Colon (tissue), 2 donors: ENCODE data around the gene GRIN2C.
"Not testable (repeated sequence)": the region's sequence is repeated elsewhere in the genome, so short reads cannot be mapped to it uniquely, and the experiment has no call there.

ENCODE experiments used
- FAIRE-seq: peaks from 2 replicates; lab custom pipeline; 2012; peaks lifted over from hg19 to GRCh38; lab: Jason Lieb, UNC
- donor health status: control.
- donor health status: control.

Gene GRIN2C

DNA sequence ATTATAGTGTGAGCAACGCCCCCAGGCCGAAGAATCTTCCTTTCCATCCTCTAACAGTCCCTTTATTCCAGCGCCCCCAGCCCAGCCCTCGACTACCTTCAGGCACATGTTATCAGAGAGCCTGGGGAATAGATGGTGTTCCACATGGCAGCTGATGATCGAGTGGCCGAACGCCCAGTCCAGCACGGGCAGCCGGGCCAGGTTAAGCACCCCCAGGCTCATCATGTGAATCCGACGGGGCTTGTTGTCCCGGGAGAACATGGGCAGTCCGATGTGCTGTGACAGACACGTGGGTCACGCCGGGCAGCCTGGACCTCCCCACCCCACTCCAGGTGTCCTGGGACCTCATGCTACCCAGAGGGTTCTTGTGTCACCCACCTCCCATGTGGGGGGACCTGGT is 19.6 kb upstream of the GRIN2C start:
- FAIRE-seq = no peak

DNA sequence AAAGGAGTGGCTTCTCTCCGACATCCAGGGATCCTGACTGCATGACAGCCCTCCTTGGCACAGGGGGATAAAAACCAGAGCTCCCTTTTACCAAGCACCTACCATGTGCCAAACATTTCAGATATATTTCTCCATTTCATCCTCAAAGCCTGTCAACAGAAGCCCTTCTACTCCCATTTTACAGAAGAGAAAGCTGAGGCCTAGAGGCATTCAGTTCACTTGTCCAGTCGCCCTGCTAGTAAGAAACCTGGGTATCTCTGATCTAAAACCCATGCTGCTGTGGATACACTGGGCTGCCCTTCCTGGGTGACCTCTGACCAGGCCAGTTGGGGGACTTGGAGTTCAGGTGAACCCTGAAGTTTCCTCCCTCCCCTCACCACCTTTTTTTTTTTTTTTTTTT is 19.0 kb upstream of the GRIN2C start:
- FAIRE-seq = no peak

DNA sequence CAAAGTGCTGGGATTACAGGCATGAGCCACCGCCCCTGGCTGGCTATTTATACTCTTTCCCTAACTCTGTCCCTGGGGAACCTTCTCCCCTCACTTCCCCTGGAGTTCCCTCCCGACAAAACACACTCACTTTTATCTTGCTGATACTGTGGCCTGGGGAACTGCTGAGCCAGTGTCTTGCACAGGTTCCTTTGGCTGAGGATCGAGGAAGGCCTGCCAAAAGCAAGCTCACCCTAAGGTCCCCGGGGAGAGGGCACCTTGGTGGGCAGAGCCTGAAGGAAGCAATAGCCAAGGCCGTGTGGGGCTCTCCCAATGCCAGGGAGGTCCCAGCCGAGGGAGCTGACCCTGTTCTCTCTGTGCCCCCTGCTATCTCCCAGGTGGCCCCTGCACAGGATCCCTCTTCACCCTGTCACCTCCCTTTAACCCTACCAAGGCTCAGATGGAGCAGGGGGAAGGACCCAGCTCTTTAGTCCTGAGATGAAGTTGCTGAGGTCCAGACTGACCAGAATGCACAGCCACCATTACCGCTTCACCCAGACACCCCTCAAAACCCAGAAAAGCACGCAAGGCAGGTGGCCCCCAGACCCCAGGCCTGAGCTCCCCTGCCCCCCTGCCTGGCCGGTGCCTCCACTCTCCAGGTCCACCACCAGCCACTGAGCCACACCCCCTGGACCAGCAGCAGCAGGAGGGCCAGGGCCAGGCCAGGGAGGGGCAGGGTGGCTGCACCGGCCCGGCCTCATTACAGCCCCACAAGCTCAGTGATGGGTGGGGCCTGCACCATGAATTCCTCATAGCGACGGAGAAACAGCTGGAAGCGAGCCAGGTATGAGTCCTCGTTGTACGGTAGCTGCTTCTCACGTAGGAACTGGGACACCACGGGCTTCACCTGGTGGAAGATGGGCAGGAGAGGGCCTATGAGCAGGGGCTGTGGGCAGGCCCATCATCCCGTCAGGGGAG is 18.2 kb upstream of the GRIN2C start:
- no peak for FAIRE-seq

DNA sequence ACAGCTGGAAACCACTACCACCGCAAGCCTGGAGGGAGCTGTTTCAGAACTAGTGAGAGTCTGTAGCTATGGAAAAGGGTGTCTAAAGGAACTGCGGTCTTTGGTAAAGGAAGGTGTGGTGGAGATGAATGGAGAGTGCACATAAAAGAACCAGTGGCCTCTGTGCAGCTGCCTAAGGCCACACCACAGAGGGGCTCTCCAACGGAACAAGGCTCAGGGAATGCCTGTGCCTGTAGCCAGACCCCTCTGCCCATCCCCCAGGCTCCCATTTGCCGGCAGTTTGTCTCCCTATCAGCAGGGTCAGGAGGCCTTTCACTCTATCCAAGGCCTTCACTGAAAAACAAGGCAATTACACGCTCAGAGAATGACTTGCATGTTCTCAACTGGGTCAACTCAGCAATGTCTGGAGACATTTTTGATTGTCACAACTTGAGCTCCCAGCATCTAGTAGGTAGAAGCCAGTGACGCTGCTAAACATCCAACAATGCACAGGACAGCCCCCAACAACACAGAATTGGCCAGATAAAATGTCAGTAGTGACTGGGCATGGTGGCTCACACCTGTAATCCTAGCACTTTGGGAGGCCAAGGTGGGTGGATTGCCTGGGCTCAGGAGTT is 16.4 kb upstream of the GRIN2C start:
- no peak for FAIRE-seq

DNA sequence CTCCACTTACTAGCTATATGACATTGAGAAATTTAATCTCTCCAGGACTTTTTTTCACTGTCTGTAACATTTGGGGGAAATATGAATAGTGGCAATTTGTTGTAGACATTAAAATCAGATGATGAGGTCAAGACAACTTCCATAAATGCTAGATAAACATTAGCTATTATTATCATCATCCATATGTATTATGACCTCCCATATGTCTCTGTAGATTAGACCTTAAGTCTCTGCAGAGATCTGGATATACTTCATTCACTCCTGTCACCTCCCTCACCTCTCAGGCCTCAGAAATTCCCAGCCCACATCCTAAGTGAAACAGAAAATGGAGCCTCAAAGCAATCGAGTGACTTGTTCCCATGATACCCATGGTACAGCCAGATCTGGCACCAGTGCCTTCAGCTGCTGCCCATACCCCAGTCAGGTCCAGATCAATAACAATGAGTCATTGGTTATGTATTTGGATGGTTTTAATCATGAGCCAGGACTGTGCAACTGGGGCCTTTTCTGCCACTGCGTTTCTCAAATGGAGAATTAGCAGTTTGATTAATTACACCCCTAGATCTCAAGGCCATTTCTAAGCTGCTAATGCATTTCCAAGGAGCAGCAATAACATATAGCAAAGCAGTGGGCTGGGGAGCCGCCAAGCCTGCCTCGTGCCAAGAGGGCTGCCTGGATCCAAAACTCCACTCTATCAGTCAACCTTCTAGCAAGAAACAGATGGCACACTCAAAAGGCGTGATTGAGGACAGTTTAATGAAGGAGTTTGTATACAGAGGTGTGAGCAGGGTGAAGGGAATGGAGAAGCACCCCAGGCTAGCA is 15.7 kb upstream of the GRIN2C start:
- no peak for FAIRE-seq

DNA sequence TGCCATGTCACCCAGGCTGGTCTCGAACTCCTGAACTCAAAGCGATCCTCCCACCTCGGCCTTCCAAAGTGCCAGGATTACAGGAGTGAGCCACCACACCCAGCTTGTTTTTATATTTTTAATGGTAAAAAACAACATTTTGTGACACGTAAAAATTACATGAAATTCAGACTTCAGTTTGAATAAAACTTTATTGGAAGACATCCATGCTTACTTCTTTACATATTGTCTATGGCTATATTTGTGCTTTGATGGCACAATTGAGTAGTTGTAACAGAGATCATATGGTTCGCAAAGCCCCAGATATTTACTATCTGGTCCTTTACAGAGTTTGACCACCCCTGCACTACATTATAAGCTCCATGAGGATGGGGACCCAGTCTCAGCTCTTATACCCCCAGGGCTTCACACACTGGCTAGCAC is 14.9 kb upstream of the GRIN2C start:
- FAIRE-seq = no peak

DNA sequence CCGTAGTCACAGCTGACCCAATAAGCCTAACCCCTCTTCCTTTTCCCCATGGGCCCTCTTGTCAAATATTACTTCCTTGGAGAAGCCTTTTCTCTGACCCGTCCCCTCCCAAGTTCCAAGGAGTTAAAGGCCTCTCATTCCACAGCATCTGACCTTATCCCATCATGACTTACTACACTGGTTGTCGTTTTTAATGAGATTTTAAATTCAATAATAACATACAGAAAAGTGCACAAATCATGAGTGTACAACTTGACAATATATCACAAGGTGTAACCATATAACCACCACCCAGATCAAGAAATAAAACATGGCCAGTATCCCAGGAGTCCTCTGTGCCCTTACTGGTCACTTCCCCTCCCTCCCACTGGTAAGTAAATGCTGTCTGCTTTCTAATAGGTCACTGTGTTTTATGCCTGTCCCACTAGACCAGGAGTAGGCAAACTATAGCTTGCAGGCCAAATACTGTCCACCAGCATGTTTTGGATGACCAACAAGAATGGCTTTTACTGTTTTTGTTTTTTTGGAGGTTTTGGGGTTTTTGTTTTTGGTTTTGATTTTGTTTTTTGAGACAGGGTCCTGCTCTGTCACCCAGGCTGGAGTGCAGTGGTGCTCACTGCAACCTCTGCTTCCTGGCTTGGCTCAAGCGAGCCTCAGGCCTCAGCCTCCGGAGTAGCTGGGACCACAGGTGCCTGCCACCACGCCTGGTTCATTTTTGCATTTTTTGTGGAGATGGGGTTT is 14.4 kb upstream of the GRIN2C start:
- no peak for FAIRE-seq

DNA sequence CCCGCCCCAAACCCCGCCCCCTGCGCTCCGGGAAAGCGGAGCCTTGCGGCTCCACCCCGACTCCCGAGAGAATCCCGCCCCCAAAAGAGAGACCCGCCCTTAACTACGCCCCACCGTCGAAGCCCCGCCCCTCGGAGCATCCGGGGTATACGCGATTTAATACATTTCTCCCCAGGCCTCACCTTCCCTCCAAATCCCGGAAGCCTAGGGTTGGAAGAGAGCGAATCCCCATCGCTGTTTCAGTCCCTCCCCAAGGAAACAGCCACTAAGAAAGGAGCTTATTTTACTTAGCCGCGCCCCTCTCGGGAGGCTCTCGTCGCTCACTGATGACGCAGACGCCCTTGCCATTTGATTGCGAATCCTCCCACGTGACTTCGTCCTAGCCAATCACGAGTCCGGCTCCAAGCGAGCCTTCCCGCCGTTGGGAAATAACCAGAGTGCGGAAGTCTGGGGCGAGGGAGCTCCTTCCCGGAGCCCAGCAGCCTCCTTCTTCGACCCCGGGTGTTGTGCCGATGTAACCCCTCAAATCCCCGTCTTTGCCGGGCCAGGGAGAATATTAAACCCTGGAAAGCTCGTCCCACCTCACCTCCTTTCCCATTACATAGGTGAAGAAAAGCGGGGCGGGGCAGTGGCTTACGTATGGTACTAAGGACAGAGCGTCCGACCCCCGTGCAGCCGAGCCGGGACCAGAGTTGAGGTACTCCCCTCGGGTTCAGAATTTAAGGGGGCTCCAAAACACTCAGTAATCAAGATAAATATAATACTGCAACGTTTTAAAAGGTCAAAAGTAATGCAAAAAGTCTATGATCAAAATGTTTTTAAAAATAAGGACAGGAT is 13.6 kb upstream of the GRIN2C start:
- FAIRE-seq = peak; percentile 55

DNA sequence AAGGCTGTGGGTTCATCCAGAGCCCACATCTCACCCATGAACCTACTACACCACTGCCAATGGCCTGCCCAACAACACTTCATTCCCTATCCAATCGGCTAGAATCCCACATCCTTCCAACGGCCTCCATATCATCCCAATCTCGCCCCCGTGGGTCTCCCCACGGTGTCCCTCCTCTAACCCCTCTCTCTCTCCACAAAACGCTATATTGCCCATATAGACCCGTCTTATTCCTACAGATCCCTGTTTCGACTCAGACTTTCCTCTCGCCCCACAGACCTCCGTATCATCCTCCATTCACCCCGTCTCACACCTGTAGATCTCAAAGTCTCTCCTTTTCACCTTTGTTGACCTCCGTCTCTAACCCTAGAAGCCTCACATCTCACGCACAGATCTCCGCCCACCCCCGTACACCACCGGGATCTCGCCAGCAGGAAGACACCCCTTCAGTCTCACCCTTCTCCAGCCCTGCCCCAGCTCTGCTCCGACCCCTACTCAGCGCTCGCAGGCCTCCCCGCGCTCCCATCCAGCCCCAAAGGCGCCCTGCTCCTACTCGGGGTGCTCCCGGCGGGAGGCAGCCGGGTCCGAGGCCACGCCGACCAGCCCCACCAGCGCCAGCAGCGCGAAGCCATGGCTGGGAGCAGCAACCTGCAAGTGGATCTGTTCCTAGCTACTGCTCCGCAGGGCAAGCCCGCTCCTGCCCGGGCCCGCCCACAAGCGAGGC is 12.8 kb upstream of the GRIN2C start, which contains the start of gene FDXR:
TSS of gene FDXR (minus strand) at position 682 of the 724 bp plus-strand sequence. CDS start at position 632, 50 bp downstream.
- FAIRE-seq = no peak

DNA sequence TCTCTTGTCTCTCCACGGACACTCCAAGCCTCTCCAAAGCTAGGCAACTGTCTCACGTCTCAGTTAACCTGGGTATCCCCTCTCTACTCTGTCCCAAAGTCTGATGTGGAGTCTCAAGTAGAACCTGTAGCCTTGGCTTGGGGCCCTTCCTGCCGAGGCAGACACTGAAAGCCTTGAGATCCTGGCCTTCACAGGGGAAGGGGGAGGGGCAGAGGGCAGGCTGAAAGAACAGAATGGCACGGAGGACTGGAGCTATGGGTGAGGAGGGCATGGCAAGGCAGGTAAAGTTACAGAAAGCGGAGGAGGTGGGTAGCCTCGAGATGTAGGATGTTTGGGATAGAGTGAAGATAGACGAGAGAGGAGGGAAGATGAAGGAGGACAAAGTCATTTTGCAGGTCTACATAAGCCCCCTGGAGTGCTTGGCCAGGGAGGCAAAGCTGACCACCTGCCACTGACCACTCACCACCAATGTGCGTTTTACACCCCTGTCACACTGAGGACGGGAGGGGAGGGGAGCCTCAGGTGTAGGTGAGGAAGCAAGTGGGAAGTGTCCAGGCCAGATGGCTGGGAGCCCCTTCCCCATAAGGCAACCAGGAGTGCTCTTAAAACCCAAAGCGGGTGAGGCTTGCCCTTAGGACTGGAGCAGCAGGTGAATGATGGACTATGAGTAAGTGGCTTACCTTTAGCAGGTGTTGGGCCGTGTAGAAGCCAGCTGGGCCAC is 11.8 kb upstream of the GRIN2C start:
- no peak for FAIRE-seq

DNA sequence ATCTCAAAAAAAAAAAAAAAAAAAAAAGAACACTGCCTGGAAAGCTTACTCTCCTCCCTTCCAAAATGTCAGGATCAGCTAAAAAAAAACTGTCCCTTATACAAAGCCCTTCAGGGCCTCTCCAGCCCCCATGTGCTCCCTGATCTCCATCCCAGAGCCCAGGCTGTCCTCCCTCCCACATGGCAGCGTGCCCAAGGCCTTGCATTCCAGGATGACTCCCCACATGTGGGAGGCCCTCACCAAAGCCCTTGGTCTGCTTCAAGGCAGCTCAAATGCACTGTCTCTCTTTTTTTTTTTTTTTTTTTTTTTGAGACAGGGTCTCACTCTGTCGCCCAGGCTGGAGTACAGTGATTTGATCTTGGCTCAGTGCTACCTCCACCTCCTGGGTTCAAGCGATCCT is 10.8 kb upstream of the GRIN2C start:
- no peak for FAIRE-seq

DNA sequence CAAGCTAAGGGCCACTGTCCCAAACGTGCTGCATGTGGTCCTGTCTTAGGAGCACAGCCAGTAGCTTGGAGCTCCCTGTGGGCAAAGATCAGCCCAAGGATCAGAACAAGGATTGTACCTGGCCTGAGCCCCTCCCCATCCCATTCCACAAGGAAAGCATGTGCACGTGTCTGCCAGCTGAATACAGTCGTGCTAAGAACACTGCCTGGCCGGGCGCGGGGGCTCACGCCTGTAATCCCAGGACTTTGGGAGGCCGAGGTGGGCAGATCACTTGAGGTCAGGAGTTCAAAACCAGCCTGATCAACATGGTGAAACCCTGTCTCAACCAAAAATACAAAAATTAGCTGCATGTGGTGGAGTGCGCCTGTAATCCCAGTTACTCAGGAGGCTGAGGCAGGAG is 10.3 kb upstream of the GRIN2C start:
- not testable (repeated sequence) for FAIRE-seq

DNA sequence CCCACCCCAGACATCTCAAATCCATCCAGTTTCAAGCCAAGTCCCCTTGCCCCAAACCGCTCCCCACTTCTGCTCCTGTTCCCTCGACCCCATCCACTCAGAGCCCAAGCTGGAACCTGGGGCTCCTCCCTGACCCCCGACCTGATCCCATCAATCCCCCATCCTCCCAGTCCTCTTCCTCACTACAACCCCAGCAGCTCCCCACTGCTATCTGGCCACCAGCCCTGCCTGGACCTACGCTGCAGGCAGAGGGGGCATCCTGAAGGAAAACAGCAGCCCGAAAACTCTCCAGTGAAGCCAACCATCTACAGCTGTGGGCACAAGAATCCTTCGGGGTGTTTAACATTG is 9.2 kb upstream of the GRIN2C start:
- no peak for FAIRE-seq

DNA sequence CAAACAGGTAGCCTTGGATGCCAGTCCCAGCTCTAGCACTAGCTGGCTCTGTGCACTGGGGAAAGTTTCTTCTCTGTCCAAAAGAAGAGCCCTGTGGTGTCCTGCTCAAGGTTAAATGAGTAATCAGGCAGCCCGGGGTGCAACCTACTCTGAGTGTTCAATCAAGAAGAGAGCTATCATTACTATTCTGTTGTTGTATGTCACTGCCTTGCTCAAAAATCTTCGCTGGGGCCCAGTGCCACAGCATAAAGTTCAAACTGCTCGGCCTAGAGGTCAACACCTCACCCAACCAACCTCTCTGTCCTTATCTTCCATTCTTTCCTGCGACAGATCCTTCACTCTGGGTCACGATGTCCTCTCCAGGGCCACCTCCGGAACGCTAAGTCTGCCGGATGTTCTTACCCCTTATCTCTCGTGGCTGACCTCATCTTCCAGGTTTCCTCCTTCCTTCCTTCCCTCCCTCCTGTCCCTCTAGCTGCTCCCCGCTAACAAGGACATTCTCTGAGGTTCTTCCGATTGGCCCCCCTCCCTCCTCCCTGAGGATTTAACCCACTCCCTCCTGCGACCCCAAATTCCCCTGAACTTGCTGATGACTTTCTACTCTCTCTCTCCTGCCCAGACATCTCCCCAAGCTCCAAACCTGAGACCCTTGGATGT is 8.7 kb upstream of the GRIN2C start:
- no peak for FAIRE-seq

DNA sequence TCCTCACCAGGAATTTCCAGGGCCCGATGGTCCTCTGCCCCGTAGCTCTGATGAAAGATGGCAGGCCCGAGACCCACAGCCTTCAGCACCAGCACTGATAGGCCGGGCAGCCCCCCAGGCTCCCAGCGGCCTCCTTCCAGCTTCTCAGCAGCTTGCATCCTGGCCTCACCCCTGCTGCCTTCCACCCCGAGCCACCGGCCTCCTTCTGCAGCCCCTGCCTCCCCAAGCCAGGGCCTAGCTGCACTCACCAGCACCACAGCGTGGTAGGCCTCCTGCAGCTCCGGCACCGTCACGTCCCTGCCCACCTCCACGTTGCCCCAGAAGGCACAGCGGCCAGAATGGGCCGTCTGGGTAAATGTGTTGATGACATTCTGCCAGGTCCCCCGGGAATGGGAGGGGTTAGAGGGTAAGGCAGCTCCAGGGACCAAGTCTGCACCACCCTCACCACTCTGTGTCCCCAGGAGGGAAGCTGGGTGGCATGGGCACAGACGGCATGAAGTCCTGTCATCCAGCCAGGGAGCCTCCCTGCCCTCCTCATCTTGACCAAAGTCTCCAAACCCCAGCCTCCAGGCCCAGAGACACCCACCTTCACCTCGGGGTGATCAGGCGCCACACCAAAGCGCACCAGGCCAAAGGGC is 6.6 kb upstream of the GRIN2C start:
- FAIRE-seq = no peak

DNA sequence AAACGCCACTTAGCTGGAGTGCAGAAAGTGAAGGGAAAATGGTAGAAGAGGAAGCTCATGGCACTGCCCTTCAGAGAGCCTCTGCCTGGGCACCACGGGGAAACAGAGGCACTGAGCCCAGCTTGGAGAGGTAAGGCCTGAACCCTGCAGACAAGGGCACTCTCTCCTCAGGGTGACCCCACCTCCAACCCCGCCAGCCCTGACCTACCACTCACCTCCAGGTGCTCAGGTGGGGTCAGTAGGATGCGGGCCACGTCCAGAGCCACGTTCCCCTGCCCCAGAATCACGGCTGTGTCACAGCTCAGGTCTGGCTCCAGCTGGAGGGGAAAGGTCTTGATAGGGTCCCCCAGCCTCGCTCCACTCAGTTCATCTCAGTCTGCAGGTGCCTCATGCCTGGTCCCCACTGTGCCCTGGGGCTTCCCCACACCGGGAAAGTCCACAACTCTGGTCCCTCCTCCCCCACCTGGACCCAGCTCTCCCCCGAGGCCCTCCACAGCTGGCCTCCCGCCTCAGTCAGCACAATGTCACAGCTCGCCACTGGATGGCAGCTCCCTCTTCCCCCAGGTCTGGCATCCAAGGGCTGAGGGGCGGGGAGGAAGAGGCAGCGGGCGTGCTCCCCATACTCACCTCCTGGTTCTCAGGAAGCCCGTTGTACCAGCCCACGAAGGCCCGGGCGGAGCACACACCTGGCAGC is 6.0 kb upstream of the GRIN2C start:
- no peak for FAIRE-seq

DNA sequence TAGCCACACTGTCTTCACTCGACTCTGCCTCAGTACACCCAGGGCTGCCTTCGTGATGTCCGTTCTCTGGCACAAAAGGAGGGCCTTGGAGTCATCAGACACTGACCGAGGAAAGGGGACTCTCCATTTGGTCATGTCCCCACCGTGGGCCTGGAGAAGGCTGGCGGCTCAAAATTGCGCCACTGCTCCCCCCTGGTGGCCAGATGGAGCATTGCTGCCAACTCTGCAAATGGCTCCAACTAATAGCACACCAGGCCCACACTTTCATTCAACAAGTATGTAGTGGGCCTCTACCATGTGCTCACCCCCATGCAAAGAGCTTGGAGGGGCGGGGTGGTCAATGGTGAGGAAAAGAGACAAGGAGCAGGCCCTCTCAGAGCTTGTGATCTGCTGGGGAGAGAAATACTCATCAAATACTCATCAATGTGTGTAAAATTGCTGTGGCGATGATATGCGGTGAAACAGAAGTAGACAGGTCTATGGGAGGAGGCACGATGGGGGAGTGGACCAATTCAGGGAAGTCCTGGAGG is 5.2 kb upstream of the GRIN2C start:
- FAIRE-seq = no peak
